HG03175 (cell line): ENCODE measurements around the gene MT1A.

Experiments used
- ATAC-seq: cut with Tn5 transposase; IDR thresholded peaks from one replicate; pipeline ENCODE4 v1.9.1; 2021; ENCODE audit warnings: mild to moderate bottlenecking, moderate library complexity; ENCODE audit not compliant: unreplicated experiment

Gene MT1A

GRCh38 chr16:56630134-56630533 is 8.3 kb upstream of the MT1A start:
- ATAC-seq: peak; percentile 68

GRCh38 chr16:56631197-56631596 is 7.3 kb upstream of the MT1A start:
- ATAC-seq: no peak

- ATAC-seq: no peak
Observed at GRCh38 chr16:56631832-56632155, 6.7 kb upstream of the MT1A start.

GRCh38 chr16:56632156-56632847 is 6.2 kb upstream of the MT1A start, which contains the start of gene MT1M:
Gene MT1M (plus strand): TSS chr16:56632659. CDS start chr16:56632732, 73 bp downstream.
- no peak for ATAC-seq

- no peak for ATAC-seq
Observed at GRCh38 chr16:56632848-56633365, 5.6 kb upstream of the MT1A start.

- no peak for ATAC-seq
Observed at GRCh38 chr16:56633535-56633934, 4.9 kb upstream of the MT1A start.

GRCh38 chr16:56634715-56635440 is 3.6 kb upstream of the MT1A start:
- ATAC-seq: no peak

- ATAC-seq: no peak
Observed at GRCh38 chr16:56635441-56635967, 3.0 kb upstream of the MT1A start.

GRCh38 chr16:56636616-56637413 is 1.7 kb upstream of the MT1A start:
- no peak for ATAC-seq

GRCh38 chr16:56639045-56639444 is 579 bp downstream of the MT1A start:
- ATAC-seq: no peak

GRCh38 chr16:56640076-56640475 is 1.6 kb downstream of the MT1A start:
- no peak for ATAC-seq

- no peak for ATAC-seq
Observed at GRCh38 chr16:56641166-56641565, 2.7 kb downstream of the MT1A start.

GRCh38 chr16:56643080-56643778 is 4.8 kb downstream of the MT1A start:
- ATAC-seq: peak; percentile 73

GRCh38 chr16:56643833-56644232 is 5.4 kb downstream of the MT1A start:
- no peak for ATAC-seq

- ATAC-seq: no peak
Observed at GRCh38 chr16:56645311-56645710, 6.8 kb downstream of the MT1A start.

GRCh38 chr16:56645838-56646237 is 7.4 kb downstream of the MT1A start:
- no peak for ATAC-seq

GRCh38 chr16:56647641-56648431 is 9.4 kb downstream of the MT1A start:
- ATAC-seq: no peak

- ATAC-seq: no peak
Observed at GRCh38 chr16:56649271-56649670, 10.8 kb downstream of the MT1A start.

GRCh38 chr16:56649820-56650219 is 11.4 kb downstream of the MT1A start:
- ATAC-seq: no peak

- no peak for ATAC-seq
Observed at GRCh38 chr16:56651586-56651985, 13.1 kb downstream of the MT1A start, which contains the start of gene MT1B. Gene MT1B (plus strand): TSS chr16:56651886. CDS start chr16:56651954, 68 bp downstream.
